ENCODE results near the gene ZNF621.

Gene ZNF621

DNA sequence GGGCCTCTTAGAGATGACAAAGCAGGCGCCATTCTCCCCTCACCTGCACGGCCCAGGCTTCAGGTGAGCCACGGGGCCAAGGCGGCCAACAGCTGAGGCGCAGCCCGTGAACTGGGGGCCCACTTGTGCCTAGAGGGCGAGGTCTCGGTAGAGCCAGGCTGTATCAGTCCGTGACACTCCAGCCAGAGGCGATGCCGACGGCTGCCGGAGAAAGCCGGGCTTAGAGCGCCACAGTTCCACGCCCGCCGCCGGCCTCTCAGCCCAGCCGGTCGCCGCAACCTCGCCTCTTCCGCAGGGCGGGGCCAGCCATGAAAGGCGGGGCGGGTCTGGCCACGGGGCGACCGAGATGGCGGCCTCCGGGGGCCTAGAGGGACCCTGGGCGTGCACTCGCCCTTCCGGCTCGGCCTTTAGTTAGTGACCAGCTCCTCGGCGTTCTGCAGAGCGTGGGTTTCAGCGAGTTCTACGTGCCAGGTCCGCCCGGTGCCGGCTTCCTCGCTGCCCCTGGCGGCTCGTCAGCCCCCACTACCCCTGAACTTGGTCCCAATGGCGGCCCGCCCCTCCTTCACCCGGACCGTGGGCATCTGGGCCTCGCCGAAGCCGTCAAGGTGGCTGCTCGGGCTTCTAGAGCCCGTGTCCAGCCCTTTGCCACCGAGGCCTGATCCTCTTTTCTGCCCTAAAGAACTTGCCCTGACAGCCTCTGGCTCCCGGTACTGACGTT is at the start of gene ZNF621:
Gene ZNF621 (plus strand): TSS at position 393 of the 718 bp plus-strand sequence. CDS start 881 bp downstream, outside the sequence.
- H4K20me1 ChIP-seq (ENCODE audit: low read depth, low read length), result no peaks in the 10 kb centered on the region
- H3K27ac ChIP-seq (ENCODE audit: low read depth, low read length), result peak within 1 kb of the TSS; percentile 5; the same call in 1 of the 2 replicates
- H2AFZ ChIP-seq (ENCODE audit: low read depth, low read length, severe bottlenecking), result peak within 1 kb of the TSS; percentile 100
- H3K9ac ChIP-seq (ENCODE audit: low read length), result peak within 1 kb of the TSS; percentile 67
- no peak for TF ChIP-seq EZH2phosphoT487 (conservative IDR thresholded peaks at IDR 0.05; ENCODE audit: low read length)
- TF ChIP-seq, protein P1, sequence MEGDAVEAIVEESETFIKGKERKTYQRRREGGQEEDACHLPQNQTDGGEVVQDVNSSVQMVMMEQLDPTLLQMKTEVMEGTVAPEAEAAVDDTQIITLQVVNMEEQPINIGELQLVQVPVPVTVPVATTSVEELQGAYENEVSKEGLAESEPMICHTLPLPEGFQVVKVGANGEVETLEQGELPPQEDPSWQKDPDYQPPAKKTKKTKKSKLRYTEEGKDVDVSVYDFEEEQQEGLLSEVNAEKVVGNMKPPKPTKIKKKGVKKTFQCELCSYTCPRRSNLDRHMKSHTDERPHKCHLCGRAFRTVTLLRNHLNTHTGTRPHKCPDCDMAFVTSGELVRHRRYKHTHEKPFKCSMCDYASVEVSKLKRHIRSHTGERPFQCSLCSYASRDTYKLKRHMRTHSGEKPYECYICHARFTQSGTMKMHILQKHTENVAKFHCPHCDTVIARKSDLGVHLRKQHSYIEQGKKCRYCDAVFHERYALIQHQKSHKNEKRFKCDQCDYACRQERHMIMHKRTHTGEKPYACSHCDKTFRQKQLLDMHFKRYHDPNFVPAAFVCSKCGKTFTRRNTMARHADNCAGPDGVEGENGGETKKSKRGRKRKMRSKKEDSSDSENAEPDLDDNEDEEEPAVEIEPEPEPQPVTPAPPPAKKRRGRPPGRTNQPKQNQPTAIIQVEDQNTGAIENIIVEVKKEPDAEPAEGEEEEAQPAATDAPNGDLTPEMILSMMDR (IDR thresholded peaks at IDR 0.05; ENCODE audit: insufficient read depth, low read length, poor library complexity, severe bottlenecking), result no peak
- peak within 1 kb of the TSS; percentile 68 for H3K4me3 ChIP-seq (ENCODE audit: insufficient read depth, low read length, poor library complexity, severe bottlenecking)
- H3K4me2 ChIP-seq (ENCODE audit: low read depth, low read length, poor library complexity, severe bottlenecking), result peak within 1 kb of the TSS; percentile 84
- no peaks in the 10 kb centered on the region for H3K9me2 ChIP-seq (replicated peaks; ENCODE audit: insufficient read depth, low read length)
- H3K79me2 ChIP-seq (ENCODE audit: insufficient read depth, low read length), result no peaks in the 10 kb centered on the region
- no peaks in the 10 kb centered on the region for H3K9me3 ChIP-seq (ENCODE audit: insufficient read depth, low read length)
- no peaks in the 10 kb centered on the region for H3K27me3 ChIP-seq (ENCODE audit: low read length)
- 0 out of 2 replicates have a peak, but pooled peaks cover 4% of the 10 kb centered on the region for H3F3A ChIP-seq (ENCODE audit: insufficient read depth)
- H3K36me3 ChIP-seq (ENCODE audit: low read length), result no peaks in the 10 kb centered on the region

DNA sequence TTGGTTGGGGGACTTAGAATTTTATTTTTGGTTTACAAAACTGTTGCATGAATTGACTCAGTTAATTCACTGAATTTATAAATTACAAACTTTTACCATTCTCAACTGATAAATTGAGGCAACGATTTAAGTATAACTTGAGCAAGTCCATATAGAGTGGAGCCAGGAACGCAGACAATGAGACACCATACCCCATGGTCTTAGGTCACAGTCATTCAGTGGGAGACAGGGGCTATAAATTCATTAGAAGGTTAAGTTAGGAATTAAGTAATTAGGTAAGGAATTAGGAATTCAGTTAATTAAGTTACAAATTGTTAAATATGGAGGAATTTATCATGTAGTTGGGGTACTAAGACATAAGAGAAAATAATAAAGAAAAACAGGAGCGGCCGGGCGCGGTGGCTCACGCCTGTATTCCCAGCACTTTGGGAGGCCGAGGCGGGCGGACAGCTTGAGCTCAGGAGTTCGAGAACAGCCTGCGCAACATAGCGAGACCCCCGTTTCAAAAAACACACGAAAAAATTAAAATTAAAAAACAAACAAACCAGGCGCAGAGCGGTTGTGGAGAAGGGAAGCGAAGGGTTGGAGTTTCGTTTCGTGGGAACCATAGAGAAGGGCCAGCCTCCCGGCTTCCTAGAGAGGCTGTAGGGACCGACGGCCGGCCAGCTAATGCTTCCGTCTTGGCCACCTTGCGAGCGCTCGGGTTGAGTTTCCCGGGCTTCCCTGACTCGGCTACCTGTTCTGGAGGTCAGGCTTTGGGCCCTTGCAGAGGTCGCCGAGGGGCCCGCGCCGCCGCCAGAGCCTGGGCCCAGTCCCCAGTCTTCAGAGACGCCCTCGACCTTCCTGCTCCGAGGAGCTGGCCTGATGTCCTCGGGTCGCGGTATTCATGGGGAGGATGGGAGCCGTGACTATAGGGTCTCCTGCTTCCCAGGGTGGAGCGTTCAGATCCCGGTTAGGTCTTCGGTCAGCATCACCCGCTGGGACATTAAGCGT is 48.0 kb upstream of the ZNF621 start, which contains the start of gene ZNF619:
Gene ZNF619 (plus strand): TSS at position 645 of the 993 bp plus-strand sequence. CDS start 858 bp downstream, outside the sequence.
- Histone ChIP-seq H3K79me2 (ENCODE audit: insufficient read depth, low read length) (no peaks in the 10 kb centered on the region), H3K9ac (ENCODE audit: low read length) (peak within 1 kb of the TSS; percentile 50), H3K36me3 (ENCODE audit: low read length) (no peaks in the 10 kb centered on the region), H3F3A (ENCODE audit: insufficient read depth) (no peaks in the 10 kb centered on the region), H3K27ac (ENCODE audit: low read depth, low read length) (no peak within 1 kb of the TSS), H3K9me2 (replicated peaks; ENCODE audit: insufficient read depth, low read length) (no peaks in the 10 kb centered on the region), H3K4me3 (ENCODE audit: insufficient read depth, low read length, poor library complexity, severe bottlenecking) (peak within 1 kb of the TSS; percentile 51), H3K9me3 (ENCODE audit: insufficient read depth, low read length) (no peaks in the 10 kb centered on the region), H3K4me2 (ENCODE audit: low read depth, low read length, poor library complexity, severe bottlenecking) (peak within 1 kb of the TSS; percentile 75), H4K20me1 (ENCODE audit: low read depth, low read length) (no peaks in the 10 kb centered on the region), H2AFZ (ENCODE audit: low read depth, low read length, severe bottlenecking) (peak within 1 kb of the TSS; percentile 80), H3K27me3 (ENCODE audit: low read length) (no peaks in the 10 kb centered on the region)
- TF ChIP-seq, protein P1 (IDR thresholded peaks at IDR 0.05; ENCODE audit: insufficient read depth, low read length, poor library complexity, severe bottlenecking), result no peak
- TF ChIP-seq EZH2phosphoT487 (conservative IDR thresholded peaks at IDR 0.05; ENCODE audit: low read length), result no peak

DNA sequence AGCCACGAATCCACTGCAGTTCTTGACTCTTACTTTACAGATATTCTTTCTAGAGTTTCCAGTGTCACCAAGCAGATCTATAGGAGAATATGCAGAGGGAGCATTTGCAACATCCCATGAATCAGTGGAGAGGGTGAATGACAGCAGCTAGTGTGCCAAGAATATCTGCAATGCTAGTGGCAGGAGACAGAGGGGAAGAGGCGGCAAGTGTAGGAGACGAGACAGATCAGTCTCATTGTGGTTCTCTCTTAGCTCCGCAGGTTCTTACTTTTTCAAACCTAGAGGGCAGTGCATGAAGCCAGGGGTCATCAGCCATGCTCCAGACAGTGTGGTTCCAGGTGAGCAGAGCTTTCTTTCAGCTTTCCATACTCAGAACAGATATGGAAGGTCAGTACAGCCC is 47.1 kb upstream of the ZNF621 start:
- no peaks in the 10 kb centered on the region for H3K36me3 ChIP-seq (ENCODE audit: low read length)
- H3K9me2 ChIP-seq (replicated peaks; ENCODE audit: insufficient read depth, low read length), result no peaks in the 10 kb centered on the region
- peak overlapping the region; percentile 75 for H3K4me2 ChIP-seq (ENCODE audit: low read depth, low read length, poor library complexity, severe bottlenecking)
- no peaks in the 10 kb centered on the region for H3F3A ChIP-seq (ENCODE audit: insufficient read depth)
- TF ChIP-seq EZH2phosphoT487 (conservative IDR thresholded peaks at IDR 0.05; ENCODE audit: low read length), result no peak
- TF ChIP-seq, protein P1 (IDR thresholded peaks at IDR 0.05; ENCODE audit: insufficient read depth, low read length, poor library complexity, severe bottlenecking), result no peak
- H3K27ac ChIP-seq (ENCODE audit: low read depth, low read length), result no peak overlapping the region
- no peak overlapping the region for H3K4me3 ChIP-seq (ENCODE audit: insufficient read depth, low read length, poor library complexity, severe bottlenecking)
- H4K20me1 ChIP-seq (ENCODE audit: low read depth, low read length), result no peaks in the 10 kb centered on the region
- no peak overlapping the region for H2AFZ ChIP-seq (ENCODE audit: low read depth, low read length, severe bottlenecking)
- no peaks in the 10 kb centered on the region for H3K79me2 ChIP-seq (ENCODE audit: insufficient read depth, low read length)
- no peak overlapping the region for H3K9ac ChIP-seq (ENCODE audit: low read length)
- no peaks in the 10 kb centered on the region for H3K27me3 ChIP-seq (ENCODE audit: low read length)
- no peaks in the 10 kb centered on the region for H3K9me3 ChIP-seq (ENCODE audit: insufficient read depth, low read length)

Measured in SU-DHL-6 (cell line).